ENCODE results near the gene CENPL. TPM values are rescaled to one million over a fixed set of nuclear protein-coding genes. Genes with fewer than 3 reads are reported as not detected.
A peak's percentile ranks its signal among the peaks of the same experiment; 100 is the strongest.

CENPL gene
- total and polyA plus RNA-seq, 2 of the 4 experiments (the other 2 are of a cell fraction), result 6.3 to 21.1 TPM

DNA sequence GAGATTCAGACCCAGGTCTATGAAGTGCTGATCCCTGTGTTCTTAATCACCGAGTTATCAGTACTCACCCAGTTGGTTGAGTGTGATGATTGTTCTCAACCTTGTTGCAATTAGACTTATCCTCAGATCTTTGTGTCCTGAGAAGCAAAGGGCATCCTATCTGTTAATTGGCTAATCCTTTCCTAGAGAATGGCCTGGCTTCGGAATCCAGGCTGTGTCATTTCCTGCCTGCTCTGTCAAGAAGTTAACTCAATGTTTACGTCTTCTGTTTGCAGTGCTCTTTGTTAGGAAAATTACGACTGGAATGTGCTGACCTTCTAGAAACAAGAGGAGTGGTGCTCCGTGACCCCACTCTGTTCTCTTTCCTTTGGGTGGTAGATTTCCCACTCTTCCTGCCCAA, 28.4 kb upstream of the CENPL start:
- Histone ChIP-seq H3K4me2 (ENCODE audit: low read depth, low read length) (peak overlapping the region; percentile 52), H3K9ac (ENCODE audit: low read depth, low read length) (no peak overlapping the region), H2BK15ac (ENCODE audit: low read depth, low read length) (peak overlapping the region; percentile 53; the same call in 2 of the 3 replicates), H4K20me1 (ENCODE audit: insufficient read depth, low read length) (peaks cover 3% of the 10 kb centered on the region; the same call in 1 of the 2 replicates), H3K4me1 (ENCODE audit: control insufficient read depth, insufficient read depth, low read length) (peaks cover 18% of the 10 kb centered on the region), H3K27me3 (ENCODE audit: control insufficient read depth, insufficient read depth, low read length) (no peaks in the 10 kb centered on the region), H3K4ac (ENCODE audit: low read depth, low read length) (peak overlapping the region; percentile 72), H3K9me1 (ENCODE audit: insufficient read depth, low read length) (peaks cover 5% of the 10 kb centered on the region), H2BK20ac (ENCODE audit: low read depth, low read length) (peak overlapping the region; percentile 82), H2BK120ac (ENCODE audit: low read depth, low read length) (peak overlapping the region; percentile 93), H3K9me3 (ENCODE audit: control insufficient read depth, insufficient read depth, low read length) (no peaks in the 10 kb centered on the region), H4K91ac (ENCODE audit: insufficient read depth, low read depth, low read length) (peak overlapping the region; percentile 51), H3K4me3 (ENCODE audit: insufficient read depth, low read depth, low read length) (no peak overlapping the region), H2AFZ (replicated peaks; ENCODE audit: low read length, poor library complexity) (peak overlapping the region; percentile 17), H3K27ac (ENCODE audit: insufficient read depth, low read length) (peak overlapping the region; percentile 86), H4K5ac (ENCODE audit: low read depth, low read length) (peak overlapping the region; percentile 58; the same call in 1 of the 2 replicates), H2BK5ac (ENCODE audit: low read depth, low read length, poor library complexity, severe bottlenecking) (peak overlapping the region; percentile 84), H3K18ac (ENCODE audit: low read depth, low read length) (peak overlapping the region; percentile 78), H3K23ac (ENCODE audit: low read depth, low read length) (peak overlapping the region; percentile 81; the same call in 1 of the 2 replicates), H3K36me3 (ENCODE audit: control insufficient read depth, insufficient read depth, low read length) (peaks cover 7% of the 10 kb centered on the region), H3K56ac (ENCODE audit: extremely low read depth, insufficient read depth, low read length) (peak overlapping the region; percentile 25), H3K79me1 (ENCODE audit: low read depth in 1 of 2, low read length in 2 of 2) (peaks cover 8 to 34% of the 10 kb centered on the region in 2 experiments; a peak in 2 of 4 replicates), H4K8ac (ENCODE audit: low read depth in 2 of 2, low read length in 2 of 2) (peak overlapping the region; percentile 28 to 87; a peak in 3 of 4 replicates), H2AK9ac (replicated peaks; ENCODE audit: low read depth, low read length, poor library complexity) (no peak overlapping the region), H2AK5ac (ENCODE audit: low read depth, low read length) (peak overlapping the region; percentile 89), H3K14ac (replicated peaks; ENCODE audit: low read depth, low read length) (peak overlapping the region; percentile 62)
- intact Hi-C loops (cut with micrococcal nuclease), result loop anchor here (1.0 kb wide), 1 partner anchor 29 kb away; the partner anchor contains the start of genes CENPL and DARS2
- in situ Hi-C loops (cut with MboI; ENCODE audit: low sequenced_read_pairs), result no loop called here
- ChIA-PET CTCF (no interaction called here), POLR2A (ENCODE audit: unreplicated experiment) (no interaction called here)
- BruUV-seq (replicated peaks), result no TSS peak
- peak; percentile 88 for DNase-seq
- TF ChIP-seq RAD21 (IDR thresholded peaks at IDR 0.05; ENCODE audit: low read length) (no peak), SMC3 (IDR thresholded peaks at IDR 0.05; ENCODE audit: low read depth, low read length) (no peak), BHLHE40 (IDR thresholded peaks at IDR 0.05; ENCODE audit: low read depth, low read length) (no peak), MXI1 (IDR thresholded peaks at IDR 0.05; ENCODE audit: borderline replicate concordance, low read depth, low read length) (no peak), NFE2L2 (IDR thresholded peaks at IDR 0.05; ENCODE audit: low read depth, low read length) (peak; percentile 24; the same call in 1 of the 2 replicates), POLR2A (IDR thresholded peaks at IDR 0.05; ENCODE audit: low read depth, low read length) (no peak), MAZ (IDR thresholded peaks at IDR 0.05; ENCODE audit: borderline replicate concordance, low read depth, low read length) (no peak), MAFK (IDR thresholded peaks at IDR 0.05; ENCODE audit: low read depth, low read length) (peak; percentile 77), CEBPB (IDR thresholded peaks at IDR 0.05; ENCODE audit: low read depth, low read length) (peak; percentile 46), CHD1 (IDR thresholded peaks at IDR 0.05; ENCODE audit: low read depth, low read length) (no peak)
- TF ChIP-seq, protein P1, sequence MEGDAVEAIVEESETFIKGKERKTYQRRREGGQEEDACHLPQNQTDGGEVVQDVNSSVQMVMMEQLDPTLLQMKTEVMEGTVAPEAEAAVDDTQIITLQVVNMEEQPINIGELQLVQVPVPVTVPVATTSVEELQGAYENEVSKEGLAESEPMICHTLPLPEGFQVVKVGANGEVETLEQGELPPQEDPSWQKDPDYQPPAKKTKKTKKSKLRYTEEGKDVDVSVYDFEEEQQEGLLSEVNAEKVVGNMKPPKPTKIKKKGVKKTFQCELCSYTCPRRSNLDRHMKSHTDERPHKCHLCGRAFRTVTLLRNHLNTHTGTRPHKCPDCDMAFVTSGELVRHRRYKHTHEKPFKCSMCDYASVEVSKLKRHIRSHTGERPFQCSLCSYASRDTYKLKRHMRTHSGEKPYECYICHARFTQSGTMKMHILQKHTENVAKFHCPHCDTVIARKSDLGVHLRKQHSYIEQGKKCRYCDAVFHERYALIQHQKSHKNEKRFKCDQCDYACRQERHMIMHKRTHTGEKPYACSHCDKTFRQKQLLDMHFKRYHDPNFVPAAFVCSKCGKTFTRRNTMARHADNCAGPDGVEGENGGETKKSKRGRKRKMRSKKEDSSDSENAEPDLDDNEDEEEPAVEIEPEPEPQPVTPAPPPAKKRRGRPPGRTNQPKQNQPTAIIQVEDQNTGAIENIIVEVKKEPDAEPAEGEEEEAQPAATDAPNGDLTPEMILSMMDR (conservative IDR thresholded peaks at IDR 0.05; ENCODE audit: low read depth, low read length), result no peak
- WGBS, 2 experiments (ENCODE audit: extremely low coverage in 2 of 2, insufficient read length in 1 of 2), result no CpG with 5 or more reads among the region's 5 CpGs
- ATAC-seq (ENCODE audit: low read depth), result peak; percentile 65
- dilution Hi-C loops (cut with HindIII; ENCODE audit: low sequenced_read_pairs, unreplicated experiment), result no loop called here
